GM15510 (cell line): ENCODE results near the gene MARCHF7.

Experiments used
- POLR2A ChIP-seq: IDR thresholded peaks from 3 replicates; pipeline ENCODE4 v1.6.1; 2011; ENCODE audit warnings: borderline replicate concordance; ENCODE audit not compliant: insufficient read length; ENCODE audit errors: extremely low read depth

MARCHF7 gene

GRCh38 chr2:159712143-159712928 lies at the start of gene MARCHF7:
TSS of gene MARCHF7 (plus strand) at chr2:159712506. CDS start at chr2:159729023, 16,517 bp downstream.
- peak; percentile 92 for TF ChIP-seq POLR2A

GRCh38 chr2:159671047-159671446 lies 41.3 kb upstream of the MARCHF7 start:
- no peak for TF ChIP-seq POLR2A

GRCh38 chr2:159677654-159678053 lies 34.7 kb upstream of the MARCHF7 start:
- TF ChIP-seq POLR2A = no peak

GRCh38 chr2:159680692-159681091 lies 31.6 kb upstream of the MARCHF7 start:
- no peak for TF ChIP-seq POLR2A

GRCh38 chr2:159683817-159684216 lies 28.5 kb upstream of the MARCHF7 start:
- TF ChIP-seq POLR2A = no peak

GRCh38 chr2:159684796-159685195 lies 27.5 kb upstream of the MARCHF7 start:
- TF ChIP-seq POLR2A = no peak

- no peak for TF ChIP-seq POLR2A
Measured at GRCh38 chr2:159694500-159695040, 17.7 kb upstream of the MARCHF7 start.

GRCh38 chr2:159695795-159696448 lies 16.4 kb upstream of the MARCHF7 start:
- TF ChIP-seq POLR2A = no peak

GRCh38 chr2:159703491-159703890 lies 8.8 kb upstream of the MARCHF7 start:
- no peak for TF ChIP-seq POLR2A

- no peak for TF ChIP-seq POLR2A
Measured at GRCh38 chr2:159706385-159706980, 5.8 kb upstream of the MARCHF7 start.

GRCh38 chr2:159708066-159708760 lies 4.1 kb upstream of the MARCHF7 start:
- no peak for TF ChIP-seq POLR2A

GRCh38 chr2:159710601-159711180 lies 1.6 kb upstream of the MARCHF7 start:
- no peak for TF ChIP-seq POLR2A

GRCh38 chr2:159711562-159712142 lies 654 bp upstream of the MARCHF7 start:
- no peak for TF ChIP-seq POLR2A

GRCh38 chr2:159712929-159713420 lies 669 bp downstream of the MARCHF7 start:
- no peak for TF ChIP-seq POLR2A
